Heart right ventricle (tissue), 16 donors: ENCODE data around the gene ATP8B2. TPM values are rescaled to one million over a fixed set of nuclear protein-coding genes. Genes with fewer than 3 reads are reported as not detected.
A peak's percentile ranks its signal among the peaks of the same experiment; 100 is the strongest.
"Not testable (repeated sequence)": the region's sequence is repeated elsewhere in the genome, so short reads cannot be mapped to it uniquely, and the experiment has no call there.

Experiments
- ATAC-seq, 8 donors: fragments of 200-7000 bp; cut with Tn5 transposase; one replicate each; pipeline ENCODE4 v1.9.1; 2020; ENCODE audit warnings: mild to moderate bottlenecking in 8 of 8, moderate library complexity in 8 of 8, moderate number of reproducible peaks in 1 of 8
- DNase-seq, 2 donors: peaks; one replicate each; pipeline ENCODE4 v3.0.0-alpha.2; 2020
- H3K27ac ChIP-seq, 10 donors: fragments of 200-600 bp; sonication (generic) in 2 of 10; one replicate each; pipeline versions ENCODE4 v1.5.0 to v1.8.0; 2020 to 2022; ENCODE audit warnings: mild to moderate bottlenecking in 3 of 10
- H3K27me3 ChIP-seq, 7 donors: fragments of 200-600 bp; one replicate each; pipeline ENCODE4 v1.8.0; 2021 to 2022; ENCODE audit warnings: mild to moderate bottlenecking in 2 of 7
- H3K36me3 ChIP-seq, 9 donors: fragments of 200-600 bp; sonication (generic) in 1 of 9; one replicate each; pipeline versions ENCODE4 v1.5.0 to v1.8.0; 2020 to 2022; ENCODE audit warnings: mild to moderate bottlenecking in 2 of 9
- H3K4me1 ChIP-seq, 9 donors: fragments of 200-600 bp; sonication (generic) in 1 of 9; one replicate each; pipeline versions ENCODE4 v1.5.0 to v1.8.0; 2020 to 2022; ENCODE audit warnings: mild to moderate bottlenecking in 4 of 9
- H3K4me3 ChIP-seq, 10 donors: fragments of 200-600 bp; sonication (generic) in 2 of 10; one replicate each; pipeline versions ENCODE4 v1.5.0 to v1.8.0; 2020 to 2022; ENCODE audit warnings: mild to moderate bottlenecking in 7 of 10, moderate library complexity in 2 of 10
- H3K9me3 ChIP-seq, 11 donors: fragments of 200-600 bp in 10 of 11; sonication (generic) in 2 of 11; one replicate each; pipeline versions ENCODE4 v1.5.0 to v1.8.0; 2013 to 2022; ENCODE audit warnings: mild to moderate bottlenecking in 2 of 11, control low read depth in 1 of 11, moderate library complexity in 1 of 11
- CTCF ChIP-seq, 9 donors: fragments of 200-600 bp; sonication (generic) in 2 of 9; IDR thresholded peaks; one replicate each; pipeline versions ENCODE4 v1.5.0 to v1.8.0; 2021 to 2022; ENCODE audit warnings: antibody characterized with exemption in 9 of 9, mild to moderate bottlenecking in 5 of 9, moderate library complexity in 1 of 9
- WGBS, 2 donors: extraction: QIAGEN DNeasy Blood & Tissue Kit; methylation state at CpG; one replicate each; pipeline ENCODE4 v1.1.7; 2013; ENCODE audit warnings: inconsistent platforms in 1 of 2; 5-methylcytosine and 5-hydroxymethylcytosine counted together
- intact Hi-C, 10 donors: fragments of 100-400 bp; cut with DNase I; formaldehyde crosslinking; loops; one replicate each; pipeline versions ENCODE4 v1.11.1 to v1.14.2; 2022
- polyA plus RNA-seq, 2 donors: library from polyadenylated mRNA; stranded (reverse); fragments of 200-250 nt; gene quantifications; one replicate each; pipeline ENCODE4 v1.2.3, GENCODE V29; 2013
- total RNA-seq, 10 donors: library from RNA; stranded (reverse); fragmentation: NEBNext Ultra II Directional in 3 of 10; extraction: Animal tissue kit (Norgen Biotek cat#: 25700) in 3 of 10; gene quantifications; one replicate each; pipeline versions ENCODE4 v1.2.1 to v1.2.4, GENCODE V29; 2021 to 2023
- donor health status: Arrhythmogenic right ventricular cardiomyopathy.
- donor health status: ischemic (EF 13 %, LVEDD 7.1; RV severe dilation, severe dysfunction).
- donor health status: healthy with polysubstance abuse.
- donor health status: DM: no; HTN: yes; CAD: no.
- donor health status: DM: no; HTN: no; CAD: no.
- donor health status: ischemic (EF 25% LVEDD 6.9; RV normal size, moderate dysfunction).
- donor health status: ischemic (EF 25% LVEDD 5.7; RV mildly dilated, moderate dysfunction).
- donor health status: healthy.
- donor health status: DM: yes; HTN: yes; CAD: no.
- donor health status: Ischemic cardiomyopathy.
- donor health status: ischemic (EF 35%, LVEDD 5.7; RV mildly dilated, moderate dysfunction).
- donor health status: nonischemic (EF 11% LVEDD 7.7; RV severe dilation, severe dysfunction).
- donor health status: DM: yes; HTN: yes; CAD: no.
- donor health status: PGD.
- donor health status: ischemic (EF 29% LVEDD 5.4; RV normal size, mild dysfunction).
- donor health status: nonischemic (EF 23%, LVEDD 6.1; RV moderate dilation, normal function).

ATP8B2 gene
- total and polyA plus RNA-seq, 12 donors: 8.0 to 17.3 (median 13.3) TPM

GRCh38 chr1:154338875-154339274 is 13.6 kb downstream of the ATP8B2 start:
- no peak for TF ChIP-seq CTCF (IDR thresholded peaks at IDR 0.05)
- Histone ChIP-seq H3K27me3 (no peaks in the 10 kb centered on the region), H3K9me3 (no peaks in the 10 kb centered on the region), H3K27ac (peak overlapping the region in 1 of 10 donors; percentile 5), H3K4me1 (peaks cover 0 to 53% (median 9%) of the 10 kb centered on the region in 9 donors), H3K4me3 (no peak overlapping the region), H3K36me3 (peaks cover 0 to 97% (median 50%) of the 10 kb centered on the region in 9 donors)
- WGBS, 2 donors: 97 to 99% methylated on average over 2 of the region's 2 CpGs
- ATAC-seq: no peak
- DNase-seq: no peak
- intact Hi-C loops: loop anchor here in 5 of 10 donors (5.0 to 10.0 kb wide), 4 partner anchors 67 to 154 kb away; partner anchors contain the start of genes TPM3 (in 3 of the 5) and HAX1 (in 1 of the 5)

GRCh38 chr1:154341366-154341765 is 16.0 kb downstream of the ATP8B2 start:
- Histone ChIP-seq H3K36me3 (peaks cover 4 to 100% (median 74%) of the 10 kb centered on the region in 9 donors), H3K4me1 (peaks cover 0 to 43% (median 0%) of the 10 kb centered on the region in 9 donors), H3K27ac (peak overlapping the region in 1 of 10 donors; percentile 88)
- not testable (repeated sequence) for ATAC-seq, H3K27me3 ChIP-seq, H3K4me3 ChIP-seq, H3K9me3 ChIP-seq, DNase-seq
- 95% methylated on average over 9 of the region's 9 CpGs for WGBS, 2 donors
- intact Hi-C loops: loop anchor here in 1 of 10 donors (10.0 kb wide), 1 partner anchor 103 kb away; no protein-coding TSS in a partner anchor

GRCh38 chr1:154342132-154342531 is 16.8 kb downstream of the ATP8B2 start:
- H3K4me1 ChIP-seq: peaks cover 0 to 51% (median 0%) of the 10 kb centered on the region in 9 donors
- 90 to 92% methylated on average over 7 of the region's 7 CpGs for whole genome bisulfite sequencing, 2 donors
- DNase-seq (no peak), ATAC-seq (peak in 1 of 8 donors; percentile 11)
- no peak for TF ChIP-seq CTCF (IDR thresholded peaks at IDR 0.05)
- peaks cover 4 to 100% (median 76%) of the 10 kb centered on the region in 9 donors for H3K36me3 ChIP-seq
- no peak overlapping the region for H3K4me3 ChIP-seq
- H3K9me3 ChIP-seq: no peaks in the 10 kb centered on the region
- H3K27ac ChIP-seq: peak overlapping the region in 1 of 10 donors; percentile 88
- intact Hi-C loops: loop anchor here in 1 of 10 donors (10.0 kb wide), 1 partner anchor 103 kb away; no protein-coding TSS in a partner anchor
- no peaks in the 10 kb centered on the region for H3K27me3 ChIP-seq

- intact Hi-C loops: loop anchor here in 1 of 10 donors (10.0 kb wide), 1 partner anchor 102 kb away; no protein-coding TSS in a partner anchor
- Histone ChIP-seq H3K9me3 (no peaks in the 10 kb centered on the region), H3K36me3 (peaks cover 4 to 99% (median 68%) of the 10 kb centered on the region in 9 donors)
Measured at GRCh38 chr1:154342836-154343472, 17.6 kb downstream of the ATP8B2 start.

More at GRCh38 chr1:154342836-154343472, 17.6 kb downstream of the ATP8B2 start:
- H3K4me1 ChIP-seq: peaks cover 0 to 53% (median 0%) of the 10 kb centered on the region in 9 donors
- ATAC-seq (peak in 6 of 8 donors; percentile 37 to 59 (median 45)), DNase-seq (peak in 1 of 2 donors; percentile 35)
- peak overlapping the region in 1 of 10 donors; percentile 88 for H3K27ac ChIP-seq
- no peak for TF ChIP-seq CTCF (IDR thresholded peaks at IDR 0.05)
- peak overlapping the region in 1 of 10 donors; percentile 12 for H3K4me3 ChIP-seq
- 76% methylated on average over 21 of the region's 21 CpGs for WGBS, 2 donors
- no peaks in the 10 kb centered on the region for H3K27me3 ChIP-seq
